HepG2 (cell line): Measurements from ENCODE around the gene MAOB.

Experiments
- HDAC2 ChIP-seq: sonication (generic); formaldehyde crosslinking; IDR thresholded peaks from 2 replicates; pipeline ENCODE4 v1.4.0; 2020; ENCODE audit warnings: missing genetic modification reagents
- KDM1A ChIP-seq: IDR thresholded peaks from 2 replicates; pipeline ENCODE4 v1.6.1; 2016; ENCODE audit warnings: missing compliant biosample characterization
- SMARCC2 ChIP-seq: fragments of 450-650 bp; IDR thresholded peaks from 2 replicates; pipeline ENCODE4 v1.6.1; 2017; ENCODE audit warnings: antibody characterized with exemption, mild to moderate bottlenecking
- SMC3 ChIP-seq: IDR thresholded peaks from 2 replicates; pipeline ENCODE4 v1.6.1; 2011; ENCODE audit warnings: low read length, improper control_type of control experiment
- SOX5 ChIP-seq: IDR thresholded peaks from 2 replicates; pipeline ENCODE4 v1.6.1; 2016; ENCODE audit warnings: borderline replicate concordance
- SRF ChIP-seq: IDR thresholded peaks from 2 replicates; pipeline ENCODE4 v1.6.1; 2011; ENCODE audit warnings: mild to moderate bottlenecking, low read depth, low read length, moderate library complexity
- ZSCAN30 ChIP-seq: sonication (generic); formaldehyde crosslinking; IDR thresholded peaks from 2 replicates; pipeline ENCODE4 v1.5.0; 2020; ENCODE audit warnings: mild to moderate bottlenecking, missing genetic modification reagents
- ZSCAN31 ChIP-seq: sonication (generic); formaldehyde crosslinking; IDR thresholded peaks from 2 replicates; pipeline ENCODE4 v1.5.0; 2020; ENCODE audit warnings: low read depth, mild to moderate bottlenecking, missing genetic modification reagents
- TF ChIP-seq, protein P1 (sequence below): sonication (generic); formaldehyde crosslinking; IDR thresholded peaks from 2 replicates; pipeline ENCODE4 v1.4.0; 2020; ENCODE audit warnings: mild to moderate bottlenecking, missing genetic modification reagents

GRCh38 chrX:43753637-43754036 is 128.6 kb downstream of the MAOB start:
- TF ChIP-seq ZSCAN31 (CRISPR knock-in tag) (no peak), HDAC2 (CRISPR knock-in tag) (no peak), SOX5 (CRISPR knock-in tag) (no peak), SMC3 (no peak), ZSCAN30 (no peak), KDM1A (CRISPR knock-in tag) (no peak), SMARCC2 (no peak), SRF (no peak)
- TF ChIP-seq, protein P1, sequence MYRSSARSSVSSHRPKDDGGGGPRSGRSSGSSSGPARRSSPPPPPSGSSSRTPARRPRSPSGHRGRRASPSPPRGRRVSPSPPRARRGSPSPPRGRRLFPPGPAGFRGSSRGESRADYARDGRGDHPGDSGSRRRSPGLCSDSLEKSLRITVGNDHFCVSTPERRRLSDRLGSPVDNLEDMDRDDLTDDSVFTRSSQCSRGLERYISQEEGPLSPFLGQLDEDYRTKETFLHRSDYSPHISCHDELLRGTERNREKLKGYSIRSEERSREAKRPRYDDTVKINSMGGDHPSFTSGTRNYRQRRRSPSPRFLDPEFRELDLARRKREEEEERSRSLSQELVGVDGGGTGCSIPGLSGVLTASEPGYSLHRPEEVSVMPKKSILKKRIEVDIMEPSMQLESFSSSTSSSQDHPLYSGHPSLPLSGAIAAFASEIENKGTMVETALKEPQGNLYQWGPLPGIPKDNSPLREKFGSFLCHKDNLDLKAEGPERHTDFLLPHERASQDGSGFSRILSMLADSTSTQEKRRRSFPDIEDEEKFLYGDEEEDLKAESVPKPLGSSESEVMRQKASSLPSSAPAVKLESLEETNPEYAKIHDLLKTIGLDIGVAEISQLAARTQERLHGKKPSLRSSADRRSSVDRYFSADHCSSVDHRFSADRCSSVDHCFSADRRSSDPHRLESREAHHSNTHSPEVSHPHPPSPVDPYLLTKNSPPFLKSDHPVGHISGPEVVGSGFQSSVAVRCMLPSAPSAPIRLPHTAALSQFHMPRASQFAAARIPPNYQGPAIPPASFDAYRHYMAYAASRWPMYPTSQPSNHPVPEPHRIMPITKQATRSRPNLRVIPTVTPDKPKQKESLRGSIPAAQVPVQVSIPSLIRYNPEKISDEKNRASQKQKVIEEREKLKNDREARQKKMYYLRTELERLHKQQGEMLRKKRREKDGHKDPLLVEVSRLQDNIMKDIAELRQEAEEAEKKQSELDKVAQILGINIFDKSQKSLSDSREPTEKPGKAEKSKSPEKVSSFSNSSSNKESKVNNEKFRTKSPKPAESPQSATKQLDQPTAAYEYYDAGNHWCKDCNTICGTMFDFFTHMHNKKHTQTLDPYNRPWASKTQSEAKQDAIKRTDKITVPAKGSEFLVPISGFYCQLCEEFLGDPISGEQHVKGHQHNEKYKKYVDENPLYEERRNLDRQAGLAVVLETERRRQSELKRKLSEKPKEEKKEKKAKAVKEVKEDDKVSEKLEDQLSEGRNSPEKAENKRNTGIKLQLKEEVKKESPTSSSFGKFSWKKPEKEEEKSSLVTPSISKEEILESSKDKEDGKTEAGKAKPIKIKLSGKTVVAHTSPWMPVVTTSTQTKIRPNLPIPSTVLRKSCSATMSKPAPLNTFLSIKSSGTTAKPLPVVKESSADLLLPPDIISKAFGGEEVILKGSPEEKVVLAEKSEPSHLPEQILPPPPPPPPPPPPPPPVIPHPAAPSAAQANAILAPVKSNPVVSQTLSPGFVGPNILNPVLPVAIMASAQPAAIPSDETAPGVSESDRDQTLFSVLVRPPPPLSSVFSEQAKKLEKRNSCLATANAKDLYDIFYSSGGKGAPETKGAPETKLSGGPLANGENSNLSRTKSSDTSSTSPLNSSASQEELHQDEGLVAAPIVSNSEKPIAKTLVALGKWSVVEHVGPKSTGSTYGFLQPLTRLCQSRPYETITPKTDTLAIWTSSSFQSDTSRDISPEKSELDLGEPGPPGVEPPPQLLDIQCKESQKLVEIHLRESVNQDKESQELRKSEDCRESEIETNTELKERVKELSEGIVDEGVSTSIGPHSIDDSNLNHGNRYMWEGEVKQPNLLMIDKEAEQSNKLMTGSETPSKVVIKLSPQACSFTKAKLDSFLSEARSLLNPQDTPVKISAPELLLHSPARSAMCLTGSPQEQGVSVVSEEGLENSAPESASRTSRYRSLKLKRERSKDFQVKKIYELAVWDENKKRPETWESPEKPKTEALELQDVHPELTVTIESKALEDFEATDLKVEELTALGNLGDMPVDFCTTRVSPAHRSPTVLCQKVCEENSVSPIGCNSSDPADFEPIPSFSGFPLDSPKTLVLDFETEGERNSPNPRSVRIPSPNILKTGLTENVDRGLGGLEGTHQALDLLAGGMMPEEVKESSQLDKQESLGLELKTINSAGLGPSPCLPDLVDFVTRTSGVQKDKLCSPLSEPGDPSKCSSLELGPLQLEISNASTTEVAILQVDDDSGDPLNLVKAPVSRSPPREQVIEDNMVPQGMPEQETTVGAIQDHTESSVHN (CRISPR knock-in tag), result no peak
